Neuronal stem cell (in vitro differentiated cells): ENCODE measurements around the gene TMEM121.
"Not testable (repeated sequence)": the region's sequence is repeated elsewhere in the genome, so short reads cannot be mapped to it uniquely, and the experiment has no call there.

Source experiments
- DNase-seq: peaks from one replicate; pipeline ENCODE4 v3.0.0-alpha.2; 2013; ENCODE audit warnings: low spot score
- H2AFZ ChIP-seq: one replicate; pipeline ENCODE4 v1.6.1; 2013; ENCODE audit warnings: mild to moderate bottlenecking, low read length, inconsistent platforms
- H2AK5ac ChIP-seq: 2 replicates; pipeline ENCODE4 v1.6.1; 2013; ENCODE audit warnings: low read depth, mild to moderate bottlenecking, inconsistent platforms, low read length, moderate library complexity, mixed read lengths
- H2BK120ac ChIP-seq: 2 replicates; pipeline ENCODE4 v1.6.1; 2013; ENCODE audit warnings: low read depth, mild to moderate bottlenecking, inconsistent platforms, low read length, moderate library complexity, mixed read lengths
- H2BK12ac ChIP-seq: one replicate; pipeline ENCODE4 v1.6.1; 2013; ENCODE audit warnings: low read length, inconsistent platforms
- H2BK15ac ChIP-seq: 2 replicates; pipeline ENCODE4 v1.6.1; 2013; ENCODE audit warnings: mild to moderate bottlenecking, low read length, inconsistent platforms, mixed read lengths
- H2BK5ac ChIP-seq: one replicate; pipeline ENCODE4 v1.6.1; 2013; ENCODE audit warnings: inconsistent platforms, mild to moderate bottlenecking, low read length, moderate library complexity
- H3K14ac ChIP-seq: one replicate; pipeline ENCODE4 v1.6.1; 2013; ENCODE audit warnings: low read length, inconsistent platforms
- H3K18ac ChIP-seq: 2 replicates; pipeline ENCODE4 v1.6.1; 2013; ENCODE audit warnings: low read length, inconsistent platforms
- H3K23ac ChIP-seq: 2 replicates; pipeline ENCODE4 v1.6.1; 2013; ENCODE audit warnings: low read depth, mild to moderate bottlenecking, mixed read lengths, low read length, inconsistent platforms; ENCODE audit not compliant: poor library complexity
- H3K27ac ChIP-seq: replicated peaks from 3 replicates; pipeline ENCODE4 v1.5.1; 2013; ENCODE audit warnings: low read length, inconsistent platforms
- H3K27me3 ChIP-seq, 3 experiments: 2 replicates each; pipeline ENCODE4 v1.6.1; 2013; ENCODE audit warnings: low read length in 3 of 3, mild to moderate bottlenecking in 2 of 3, inconsistent platforms in 1 of 3, low read depth in 1 of 3, mixed read lengths in 1 of 3, moderate library complexity in 1 of 3; ENCODE audit not compliant: control insufficient read depth in 3 of 3, insufficient read depth in 3 of 3
- H3K36me3 ChIP-seq, 2 donors: replicated peaks in 1 of 2; 2 replicates each; pipeline ENCODE4 v1.6.1; 2013; ENCODE audit warnings: low read length in 2 of 2; ENCODE audit not compliant: control insufficient read depth in 2 of 2, insufficient read depth in 2 of 2
- H3K4ac ChIP-seq: 2 replicates; pipeline ENCODE4 v1.6.1; 2013; ENCODE audit warnings: inconsistent platforms, mild to moderate bottlenecking, low read length, moderate library complexity
- H3K4me1 ChIP-seq, 2 donors: 1 replicate in 1 of 2; 2 replicates in 1 of 2; pipeline ENCODE4 v1.6.1; 2013; ENCODE audit warnings: low read length in 2 of 2, low read depth in 1 of 2; ENCODE audit not compliant: control insufficient read depth in 2 of 2, insufficient read depth in 1 of 2
- H3K4me2 ChIP-seq: one replicate; pipeline ENCODE4 v1.6.1; 2013; ENCODE audit warnings: mild to moderate bottlenecking, low read length, inconsistent platforms; ENCODE audit not compliant: insufficient read depth, poor library complexity, severe bottlenecking
- H3K4me3 ChIP-seq, 2 donors: 2 replicates each; pipeline ENCODE4 v1.5.1; 2013; ENCODE audit warnings: low read length in 2 of 2, mild to moderate bottlenecking in 2 of 2, inconsistent platforms in 1 of 2, moderate library complexity in 1 of 2
- H3K79me1 ChIP-seq: one replicate; pipeline ENCODE4 v1.6.1; 2013; ENCODE audit warnings: low read depth, mild to moderate bottlenecking, inconsistent platforms, low read length, moderate library complexity
- H3K9ac ChIP-seq: one replicate; pipeline ENCODE4 v1.6.1; 2013; ENCODE audit warnings: mild to moderate bottlenecking, low read depth, low read length, inconsistent platforms; ENCODE audit not compliant: poor library complexity
- H3K9me3 ChIP-seq, 2 donors: replicated peaks in 1 of 2; 2 replicates each; pipeline versions ENCODE3 to v1.6.1; 2013; ENCODE audit warnings: low read length in 2 of 2, mild to moderate bottlenecking in 2 of 2, inconsistent platforms in 1 of 2, low read depth in 1 of 2, mixed read lengths in 1 of 2, moderate library complexity in 1 of 2; ENCODE audit not compliant: control insufficient read depth in 2 of 2, insufficient read depth in 1 of 2
- H4K8ac ChIP-seq: one replicate; pipeline ENCODE4 v1.6.1; 2013; ENCODE audit warnings: low read depth, mild to moderate bottlenecking, inconsistent platforms, low read length, moderate library complexity
- H4K91ac ChIP-seq: one replicate; pipeline ENCODE4 v1.6.1; 2013; ENCODE audit warnings: low read length, low read depth, mild to moderate bottlenecking, inconsistent platforms; ENCODE audit not compliant: poor library complexity
- whole genome bisulfite sequencing, 2 donors: extraction: QIAGEN DNeasy Blood & Tissue Kit; methylation state at CpG; one replicate each; pipeline ENCODE4 v1.1.7; 2013; ENCODE audit warnings: missing lambda C conversion rate in 2 of 2, mixed read lengths in 1 of 2; ENCODE audit not compliant: insufficient read length in 2 of 2, insufficient replicate concordance in 1 of 2; ENCODE audit errors: extremely low coverage in 2 of 2; 5-methylcytosine and 5-hydroxymethylcytosine counted together

Gene TMEM121

GRCh38 chr14:105563347-105563737 lies 37.0 kb downstream of the TMEM121 start:
- H2BK5ac ChIP-seq: no peak overlapping the region
- no peak for DNase-seq

GRCh38 chr14:105564536-105564935 lies 38.2 kb downstream of the TMEM121 start:
- not testable (repeated sequence) for DNase-seq, H4K91ac ChIP-seq, H3K27ac ChIP-seq, H3K4me3 ChIP-seq, H2AFZ ChIP-seq, H3K4me2 ChIP-seq, H3K4ac ChIP-seq, H3K23ac ChIP-seq, H4K8ac ChIP-seq, H2BK12ac ChIP-seq, H2AK5ac ChIP-seq, H3K9ac ChIP-seq, H3K18ac ChIP-seq, H3K79me1 ChIP-seq, H3K14ac ChIP-seq, H2BK120ac ChIP-seq, H3K27me3 ChIP-seq, H2BK15ac ChIP-seq, H2BK5ac ChIP-seq, H3K4me1 ChIP-seq, H3K36me3 ChIP-seq
- peaks cover 0 to 24% of the 10 kb centered on the region in 2 donors for H3K9me3 ChIP-seq
- WGBS, 2 donors: no CpG with 5 or more reads among the region's 16 CpGs

More at GRCh38 chr14:105563347-105563737, 37.0 kb downstream of the TMEM121 start:
- Histone ChIP-seq H3K23ac (peak overlapping the region; percentile 75), H3K18ac (no peak overlapping the region), H3K14ac (no peak overlapping the region), H2BK120ac (no peak overlapping the region), H3K4me3 (peak overlapping the region in 1 of 2 donors; percentile 20), H4K8ac (no peak overlapping the region), H2BK12ac (no peak overlapping the region), H3K4me1 (no peaks in the 10 kb centered on the region), H4K91ac (no peak overlapping the region), H3K4me2 (no peak overlapping the region), H2AK5ac (no peak overlapping the region), H3K9me3 (peaks cover 0 to 18% of the 10 kb centered on the region in 2 donors), H3K79me1 (peaks cover 6% of the 10 kb centered on the region), H3K9ac (no peak overlapping the region), H3K27me3 (no peaks in the 10 kb centered on the region), H2BK15ac (no peak overlapping the region), H3K27ac (no peak overlapping the region), H3K4ac (no peak overlapping the region), H3K36me3 (no peaks in the 10 kb centered on the region), H2AFZ (no peak overlapping the region)

- not testable (repeated sequence) for H2BK15ac ChIP-seq, H2BK5ac ChIP-seq, H3K36me3 ChIP-seq, H3K18ac ChIP-seq, H3K27ac ChIP-seq, H3K9ac ChIP-seq, H3K4me2 ChIP-seq, H3K14ac ChIP-seq, H2AFZ ChIP-seq, H3K27me3 ChIP-seq, H2BK12ac ChIP-seq, H2AK5ac ChIP-seq, H3K79me1 ChIP-seq, DNase-seq, H4K91ac ChIP-seq, H3K4me1 ChIP-seq, H2BK120ac ChIP-seq, H3K23ac ChIP-seq, H4K8ac ChIP-seq, H3K4ac ChIP-seq
- peaks cover 0 to 33% of the 10 kb centered on the region in 2 donors for H3K9me3 ChIP-seq
- H3K4me3 ChIP-seq: peak overlapping the region in 1 of 2 donors; percentile 46
- WGBS, 2 donors: no CpG with 5 or more reads among the region's 8 CpGs
Observed at GRCh38 chr14:105565185-105565919, 39.0 kb downstream of the TMEM121 start.

- not testable (repeated sequence) for H3K9ac ChIP-seq, H2BK15ac ChIP-seq, H3K36me3 ChIP-seq, H3K4me2 ChIP-seq, H3K4me3 ChIP-seq, H3K27me3 ChIP-seq, H3K27ac ChIP-seq, H3K79me1 ChIP-seq, H3K14ac ChIP-seq, H3K23ac ChIP-seq, H2BK5ac ChIP-seq, H2BK12ac ChIP-seq, H4K91ac ChIP-seq, H2BK120ac ChIP-seq, H2AK5ac ChIP-seq, H2AFZ ChIP-seq, H3K18ac ChIP-seq, H3K4me1 ChIP-seq, H4K8ac ChIP-seq, H3K4ac ChIP-seq, DNase-seq
- peaks cover 0 to 38% of the 10 kb centered on the region in 2 donors for H3K9me3 ChIP-seq
- no CpG with 5 or more reads among the region's 34 CpGs for WGBS, 2 donors
Observed at GRCh38 chr14:105566248-105567163, 40.1 kb downstream of the TMEM121 start.
